WERI-Rb-1 (cell line): ENCODE results near the gene BLVRA.

Source experiments
- DNase-seq: peaks from one replicate; pipeline ENCODE4 v3.0.0-alpha.2; 2020
- H3K27ac ChIP-seq: fragments of 250-450 bp; sonication (Bioruptor Pico); 2 replicates; pipeline ENCODE4 v1.5.1; 2020; ENCODE audit warnings: mild to moderate bottlenecking, moderate library complexity
- H3K27me3 ChIP-seq: fragments of 250-450 bp; sonication (Bioruptor Pico); 2 replicates; pipeline ENCODE4 v1.5.1; 2021; ENCODE audit warnings: mild to moderate bottlenecking, low read depth, moderate library complexity; ENCODE audit not compliant: insufficient read depth, severe bottlenecking
- H3K36me3 ChIP-seq: fragments of 250-450 bp; sonication (Bioruptor Pico); 2 replicates; pipeline ENCODE4 v1.5.1; 2020; ENCODE audit warnings: mild to moderate bottlenecking, moderate library complexity
- H3K4me3 ChIP-seq: 2 replicates; pipeline ENCODE4 v1.5.1; 2011; ENCODE audit warnings: low read depth, mild to moderate bottlenecking, control low read depth, low read length
- H3K9me3 ChIP-seq: fragments of 250-450 bp; sonication (Bioruptor Pico); 2 replicates; pipeline ENCODE4 v1.5.1; 2021; ENCODE audit warnings: mild to moderate bottlenecking, moderate library complexity; ENCODE audit not compliant: severe bottlenecking
- CTCF ChIP-seq: IDR thresholded peaks from 2 replicates; pipeline ENCODE4 v1.5.1; 2011; ENCODE audit warnings: low read depth, mild to moderate bottlenecking, control low read depth, inconsistent platforms, low read length

Gene BLVRA

GRCh38 chr7:43742692-43743091 lies 15.8 kb upstream of the BLVRA start:
- no peak overlapping the region for H3K27ac ChIP-seq
- no peaks in the 10 kb centered on the region for H3K9me3 ChIP-seq
- H3K4me3 ChIP-seq = no peak overlapping the region
- no peaks in the 10 kb centered on the region for H3K27me3 ChIP-seq
- no peaks in the 10 kb centered on the region for H3K36me3 ChIP-seq
- no peak for TF ChIP-seq CTCF
- no peak for DNase-seq

GRCh38 chr7:43747328-43748105 lies 11.0 kb upstream of the BLVRA start:
- no peaks in the 10 kb centered on the region for H3K36me3 ChIP-seq
- TF ChIP-seq CTCF = no peak
- DNase-seq = no peak
- no peaks in the 10 kb centered on the region for H3K9me3 ChIP-seq
- no peak overlapping the region for H3K27ac ChIP-seq
- no peaks in the 10 kb centered on the region for H3K27me3 ChIP-seq
- no peak overlapping the region for H3K4me3 ChIP-seq

- H3K27ac ChIP-seq = no peak overlapping the region
- no peak overlapping the region for H3K4me3 ChIP-seq
- no peak for TF ChIP-seq CTCF
- H3K27me3 ChIP-seq = no peaks in the 10 kb centered on the region
- no peak for DNase-seq
- no peaks in the 10 kb centered on the region for H3K9me3 ChIP-seq
- H3K36me3 ChIP-seq = no peaks in the 10 kb centered on the region
Observed at GRCh38 chr7:43749383-43749940, 9.0 kb upstream of the BLVRA start.

- no peak for TF ChIP-seq CTCF
- Histone ChIP-seq H3K27me3 (no peaks in the 10 kb centered on the region), H3K27ac (no peak overlapping the region), H3K36me3 (no peaks in the 10 kb centered on the region), H3K4me3 (no peak overlapping the region), H3K9me3 (no peaks in the 10 kb centered on the region)
- no peak for DNase-seq
Observed at GRCh38 chr7:43750016-43750887, 8.2 kb upstream of the BLVRA start.

- Histone ChIP-seq H3K27me3 (no peaks in the 10 kb centered on the region), H3K27ac (no peak overlapping the region), H3K9me3 (no peaks in the 10 kb centered on the region), H3K36me3 (no peaks in the 10 kb centered on the region), H3K4me3 (no peak overlapping the region)
- TF ChIP-seq CTCF = no peak
- DNase-seq = no peak
Observed at GRCh38 chr7:43752411-43752810, 6.1 kb upstream of the BLVRA start.
